Measurements from ENCODE around the gene CEP57L1.

DNA sequence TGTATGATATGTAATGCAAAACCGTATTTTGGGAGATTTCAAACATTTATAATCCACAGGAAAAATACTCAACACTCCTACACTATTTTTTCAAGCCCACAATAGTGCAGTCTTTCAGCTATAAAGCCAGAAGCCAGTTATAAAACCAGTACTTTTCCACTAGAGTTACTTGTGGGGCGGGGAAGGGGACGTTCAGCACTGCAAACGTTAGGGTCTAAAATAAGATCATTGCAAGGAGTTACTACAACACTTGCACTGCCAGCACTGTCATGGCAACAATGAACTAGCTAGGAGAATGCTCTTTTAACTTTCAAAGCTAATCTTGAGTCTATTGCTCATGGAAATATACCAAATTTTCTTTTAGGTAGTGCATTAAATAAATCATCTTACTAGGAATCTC, 15.3 kb upstream of the CEP57L1 start:
- TF ChIP-seq CTCF (IDR thresholded peaks at IDR 0.05; ENCODE audit: low read length) (no peak), EZH2phosphoT487 (IDR thresholded peaks at IDR 0.05; ENCODE audit: low read length) (no peak), EZH2 (optimal IDR thresholded peaks at IDR 0.05; ENCODE audit: low read depth, low read length) (no peak)
